Adipocyte (in vitro differentiated cells): ENCODE results near the gene S1PR4.
"Not testable (repeated sequence)": the region's sequence is repeated elsewhere in the genome, so short reads cannot be mapped to it uniquely, and the experiment has no call there.

Source experiments
- DNase-seq: peaks from one replicate; pipeline ENCODE4 v3.0.0-alpha.2; 2015; ENCODE audit warnings: low read depth
- H3K27me3 ChIP-seq: replicated peaks from 2 replicates; pipeline ENCODE4 v1.7.0; 2013; ENCODE audit warnings: mild to moderate bottlenecking, low read length, moderate library complexity; ENCODE audit not compliant: control insufficient read depth, insufficient read depth
- H3K36me3 ChIP-seq: 2 replicates; pipeline ENCODE4 v1.7.0; 2013; ENCODE audit warnings: low read length, mild to moderate bottlenecking, moderate library complexity; ENCODE audit not compliant: control insufficient read depth, insufficient read depth, severe bottlenecking
- H3K4me1 ChIP-seq: 2 replicates; pipeline ENCODE4 v1.7.0; 2013; ENCODE audit warnings: mild to moderate bottlenecking, low read length, moderate library complexity; ENCODE audit not compliant: control insufficient read depth, insufficient read depth
- H3K4me3 ChIP-seq: 2 replicates; pipeline ENCODE4 v1.7.0; 2013; ENCODE audit warnings: mild to moderate bottlenecking, low read length, moderate library complexity
- H3K9ac ChIP-seq: 2 replicates; pipeline ENCODE4 v1.7.0; 2013; ENCODE audit warnings: mild to moderate bottlenecking, low read length, moderate library complexity
- H3K9me3 ChIP-seq: 2 replicates; pipeline ENCODE4 v1.7.0; 2013; ENCODE audit warnings: mild to moderate bottlenecking, low read length, moderate library complexity; ENCODE audit not compliant: control insufficient read depth

S1PR4 gene

DNA sequence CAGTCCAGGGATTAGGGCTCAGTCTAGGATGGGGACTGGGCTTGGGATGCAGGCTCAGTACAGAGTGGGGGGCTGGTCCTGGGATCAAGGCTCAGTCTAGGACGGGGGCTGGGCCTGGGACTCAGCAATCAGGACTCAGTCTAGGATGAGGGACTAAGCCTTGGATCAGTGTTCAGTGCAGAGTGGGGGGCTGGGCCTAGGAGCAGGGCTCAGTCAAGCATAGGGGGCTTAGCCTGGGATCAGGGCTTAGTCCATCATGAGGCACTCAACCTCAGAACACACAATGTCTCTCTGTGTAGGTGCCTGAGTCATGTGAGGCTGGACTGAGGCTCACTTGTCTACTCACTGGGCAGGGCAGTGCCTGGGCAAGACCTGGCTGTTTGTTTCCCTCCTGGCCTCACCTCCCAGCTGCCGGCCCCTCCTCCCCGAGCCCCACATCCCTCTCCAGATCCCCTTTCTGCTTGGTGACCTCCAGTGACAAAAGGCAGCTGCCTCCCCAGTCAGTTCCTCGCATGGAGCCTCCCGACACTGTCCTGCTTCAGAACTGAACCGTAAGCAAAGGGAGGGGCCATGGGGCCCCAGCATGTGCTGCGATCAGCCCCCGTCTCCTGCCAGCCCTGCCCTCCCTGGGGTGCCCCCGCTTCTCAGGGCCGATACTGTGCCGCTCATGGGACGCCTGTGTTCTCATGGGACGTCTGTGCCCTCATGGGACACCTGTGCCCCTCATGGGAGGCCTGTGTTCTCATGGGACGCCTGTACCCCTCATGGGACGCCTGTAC lies 6.5 kb upstream of the S1PR4 start:
- DNase-seq = no peak
- no peak overlapping the region for H3K9ac ChIP-seq

DNA sequence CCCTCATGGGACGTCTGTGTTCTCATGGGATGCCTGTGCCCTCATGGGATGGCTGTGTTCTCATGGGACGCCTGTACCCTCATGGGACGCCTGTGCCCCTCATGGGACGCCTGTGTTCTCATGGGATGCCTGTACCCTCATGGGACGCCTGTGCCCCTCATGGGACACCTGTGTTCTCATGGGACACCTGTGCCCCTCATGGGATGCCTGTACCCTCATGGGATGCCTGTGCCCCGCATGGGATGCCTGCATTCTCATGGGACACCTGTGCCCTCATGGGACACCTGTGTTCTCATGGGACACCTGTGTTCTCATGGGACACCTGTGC lies 5.9 kb upstream of the S1PR4 start:
- not testable (repeated sequence) for H3K27me3 ChIP-seq, H3K4me3 ChIP-seq, H3K36me3 ChIP-seq, H3K9ac ChIP-seq, DNase-seq, H3K9me3 ChIP-seq
- peaks cover 11% of the 10 kb centered on the region for H3K4me1 ChIP-seq

More for the DNA sequence above, 6.5 kb upstream of the S1PR4 start:
- Histone ChIP-seq H3K36me3 (no peaks in the 10 kb centered on the region), H3K27me3 (no peaks in the 10 kb centered on the region), H3K9me3 (no peaks in the 10 kb centered on the region), H3K4me3 (no peak overlapping the region), H3K4me1 (peaks cover 8% of the 10 kb centered on the region)

DNA sequence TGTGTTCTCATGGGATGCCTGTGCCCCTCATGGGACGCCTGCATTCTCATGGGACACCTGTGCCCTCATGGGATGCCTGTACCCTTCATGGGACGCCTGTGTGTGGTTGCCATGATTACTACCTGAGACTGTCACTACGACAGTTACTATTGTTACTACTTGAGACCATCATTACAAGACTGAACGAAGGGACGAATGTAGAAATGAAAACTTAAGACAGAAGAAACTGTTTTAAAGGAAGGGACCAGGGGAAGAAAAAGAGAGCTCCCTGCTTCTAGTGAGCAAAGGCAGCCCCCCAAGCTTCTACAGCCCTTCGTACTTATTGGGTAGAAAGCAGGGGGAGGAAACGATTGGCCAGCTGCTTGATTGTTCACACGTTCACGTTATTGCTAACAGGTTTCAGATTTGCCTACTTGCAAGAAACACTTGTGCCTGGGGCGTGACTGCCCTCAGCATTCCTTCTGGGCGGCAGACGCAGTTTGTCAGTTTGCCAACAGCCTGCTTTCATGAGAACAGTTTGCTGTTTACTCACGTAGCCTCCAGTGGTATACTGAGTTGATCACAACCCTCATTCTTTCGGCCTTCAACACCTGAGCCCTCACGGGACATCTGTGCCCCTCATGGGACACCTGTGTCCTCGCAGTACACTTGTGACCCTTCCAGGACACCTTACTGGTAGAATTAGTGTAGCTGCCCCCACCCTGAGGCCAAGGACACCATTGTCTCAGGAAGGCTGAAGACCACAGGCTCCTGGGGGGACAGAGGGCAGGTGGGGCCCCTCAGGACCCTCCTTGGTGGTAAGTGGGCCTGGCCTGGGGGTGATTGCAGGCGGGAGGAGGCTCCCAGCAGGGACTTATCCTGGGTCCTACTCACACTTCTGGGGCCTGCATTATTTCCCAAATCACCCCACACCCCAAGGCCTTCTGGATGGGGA lies 2.5 kb upstream of the S1PR4 start:
- no peaks in the 10 kb centered on the region for H3K9me3 ChIP-seq
- peaks cover 10% of the 10 kb centered on the region for H3K4me1 ChIP-seq
- peak; percentile 85 for DNase-seq
- no peaks in the 10 kb centered on the region for H3K36me3 ChIP-seq
- no peak overlapping the region for H3K4me3 ChIP-seq
- no peak overlapping the region for H3K9ac ChIP-seq
- H3K27me3 ChIP-seq = no peaks in the 10 kb centered on the region

DNA sequence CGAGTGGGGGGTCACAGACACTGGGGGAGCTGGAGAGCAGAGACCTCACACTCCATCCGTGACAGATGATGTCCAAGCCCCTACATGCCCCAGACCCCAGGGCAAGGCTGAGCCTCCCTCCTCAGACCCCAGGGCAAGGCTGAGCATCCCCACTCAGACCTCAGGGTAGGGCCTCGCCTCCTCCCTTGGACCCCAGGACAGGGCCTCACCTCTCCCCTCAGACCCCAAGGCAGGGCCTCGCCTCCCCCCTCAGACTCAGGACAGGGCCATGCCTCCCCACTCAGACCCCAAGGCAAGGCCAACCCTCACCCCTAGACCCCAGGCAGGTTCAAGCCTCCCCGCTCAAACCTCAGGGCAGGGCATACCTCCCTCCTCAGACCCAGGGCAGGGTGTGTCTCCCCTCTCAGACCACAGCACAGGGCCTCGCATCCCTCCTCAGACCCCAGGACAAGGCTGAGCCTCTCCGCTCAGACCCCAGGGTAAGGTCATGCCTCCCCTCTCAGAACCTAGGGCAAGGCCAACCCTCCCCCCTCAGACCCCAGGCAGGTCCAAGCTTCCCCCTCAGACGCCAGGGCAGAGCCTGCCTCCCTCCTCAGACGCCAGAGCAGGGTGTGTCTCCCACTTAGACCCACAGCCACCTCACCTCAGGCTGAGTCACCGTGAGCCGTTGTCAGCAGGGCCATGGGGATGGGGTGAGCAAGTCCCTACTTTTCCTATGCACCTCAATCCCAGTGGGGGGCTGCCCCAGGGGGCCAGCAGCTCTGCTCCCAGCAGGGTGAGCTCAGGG lies 1.7 kb upstream of the S1PR4 start:
- peak; percentile 54 for DNase-seq
- Histone ChIP-seq H3K4me3 (no peak overlapping the region), H3K9ac (peak overlapping the region; percentile 9), H3K9me3 (no peaks in the 10 kb centered on the region), H3K4me1 (peaks cover 9% of the 10 kb centered on the region), H3K36me3 (no peaks in the 10 kb centered on the region), H3K27me3 (no peaks in the 10 kb centered on the region)

DNA sequence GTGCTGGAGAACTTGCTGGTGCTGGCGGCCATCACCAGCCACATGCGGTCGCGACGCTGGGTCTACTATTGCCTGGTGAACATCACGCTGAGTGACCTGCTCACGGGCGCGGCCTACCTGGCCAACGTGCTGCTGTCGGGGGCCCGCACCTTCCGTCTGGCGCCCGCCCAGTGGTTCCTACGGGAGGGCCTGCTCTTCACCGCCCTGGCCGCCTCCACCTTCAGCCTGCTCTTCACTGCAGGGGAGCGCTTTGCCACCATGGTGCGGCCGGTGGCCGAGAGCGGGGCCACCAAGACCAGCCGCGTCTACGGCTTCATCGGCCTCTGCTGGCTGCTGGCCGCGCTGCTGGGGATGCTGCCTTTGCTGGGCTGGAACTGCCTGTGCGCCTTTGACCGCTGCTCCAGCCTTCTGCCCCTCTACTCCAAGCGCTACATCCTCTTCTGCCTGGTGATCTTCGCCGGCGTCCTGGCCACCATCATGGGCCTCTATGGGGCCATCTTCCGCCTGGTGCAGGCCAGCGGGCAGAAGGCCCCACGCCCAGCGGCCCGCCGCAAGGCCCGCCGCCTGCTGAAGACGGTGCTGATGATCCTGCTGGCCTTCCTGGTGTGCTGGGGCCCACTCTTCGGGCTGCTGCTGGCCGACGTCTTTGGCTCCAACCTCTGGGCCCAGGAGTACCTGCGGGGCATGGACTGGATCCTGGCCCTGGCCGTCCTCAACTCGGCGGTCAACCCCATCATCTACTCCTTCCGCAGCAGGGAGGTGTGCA lies 587 bp downstream of the S1PR4 start:
- DNase-seq = no peak
- Histone ChIP-seq H3K27me3 (no peaks in the 10 kb centered on the region), H3K36me3 (no peaks in the 10 kb centered on the region), H3K9me3 (no peaks in the 10 kb centered on the region), H3K9ac (no peak overlapping the region), H3K4me1 (peaks cover 9% of the 10 kb centered on the region), H3K4me3 (no peak overlapping the region)

DNA sequence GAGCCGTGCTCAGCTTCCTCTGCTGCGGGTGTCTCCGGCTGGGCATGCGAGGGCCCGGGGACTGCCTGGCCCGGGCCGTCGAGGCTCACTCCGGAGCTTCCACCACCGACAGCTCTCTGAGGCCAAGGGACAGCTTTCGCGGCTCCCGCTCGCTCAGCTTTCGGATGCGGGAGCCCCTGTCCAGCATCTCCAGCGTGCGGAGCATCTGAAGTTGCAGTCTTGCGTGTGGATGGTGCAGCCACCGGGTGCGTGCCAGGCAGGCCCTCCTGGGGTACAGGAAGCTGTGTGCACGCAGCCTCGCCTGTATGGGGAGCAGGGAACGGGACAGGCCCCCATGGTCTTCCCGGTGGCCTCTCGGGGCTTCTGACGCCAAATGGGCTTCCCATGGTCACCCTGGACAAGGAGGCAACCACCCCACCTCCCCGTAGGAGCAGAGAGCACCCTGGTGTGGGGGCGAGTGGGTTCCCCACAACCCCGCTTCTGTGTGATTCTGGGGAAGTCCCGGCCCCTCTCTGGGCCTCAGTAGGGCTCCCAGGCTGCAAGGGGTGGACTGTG lies 1.2 kb downstream of the S1PR4 start:
- Histone ChIP-seq H3K4me3 (no peak overlapping the region), H3K27me3 (no peaks in the 10 kb centered on the region), H3K9me3 (no peaks in the 10 kb centered on the region), H3K4me1 (peaks cover 9% of the 10 kb centered on the region), H3K9ac (no peak overlapping the region), H3K36me3 (no peaks in the 10 kb centered on the region)
- no peak for DNase-seq

DNA sequence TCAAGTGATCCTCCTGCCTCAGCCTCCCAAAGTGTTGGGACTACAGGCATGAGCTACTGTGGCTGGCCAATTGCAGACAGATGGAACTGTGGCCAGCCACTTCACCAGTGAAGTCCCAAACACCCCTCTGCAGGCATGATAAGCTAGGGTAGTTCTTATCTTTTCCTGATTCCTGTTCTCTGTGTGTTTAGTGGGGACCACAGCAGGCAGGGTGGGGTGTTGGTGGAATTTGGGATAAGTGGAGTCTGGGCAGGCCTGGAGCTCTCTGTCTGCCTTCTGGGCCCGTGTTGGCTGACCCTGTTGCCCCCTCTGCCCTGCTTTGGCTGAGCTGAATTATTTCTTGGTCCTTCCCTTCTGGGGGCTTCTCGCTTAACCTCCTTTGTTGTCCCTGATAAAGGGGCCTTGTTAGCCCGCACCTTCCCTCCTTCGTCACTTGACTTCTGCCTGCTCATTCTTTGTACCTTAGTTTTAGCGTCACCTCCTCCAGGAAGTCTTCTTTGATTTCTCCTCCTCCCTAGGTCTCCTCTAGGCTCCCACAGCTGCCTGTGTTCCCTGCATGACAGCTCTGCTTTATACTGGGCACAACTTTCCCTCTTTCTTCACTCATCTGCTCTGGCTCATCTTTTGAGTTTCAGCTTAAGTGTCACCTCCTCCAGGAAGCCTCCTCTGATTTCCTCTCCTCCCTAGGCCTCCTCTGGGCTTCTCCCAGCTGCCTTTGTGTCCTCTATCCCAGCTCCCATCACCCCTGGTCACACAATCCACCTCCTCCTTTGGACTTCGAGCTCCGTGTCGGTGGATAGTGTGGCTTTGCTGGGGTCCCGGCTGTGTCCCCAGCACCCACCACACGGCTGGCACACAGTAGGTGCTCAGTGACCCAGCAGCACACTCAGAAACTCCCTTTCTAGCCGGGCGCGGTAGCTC lies 5.4 kb downstream of the S1PR4 start:
- H3K36me3 ChIP-seq = peaks cover 4% of the 10 kb centered on the region
- H3K9ac ChIP-seq = no peak overlapping the region
- H3K4me3 ChIP-seq = no peak overlapping the region
- no peaks in the 10 kb centered on the region for H3K9me3 ChIP-seq
- no peaks in the 10 kb centered on the region for H3K27me3 ChIP-seq
- H3K4me1 ChIP-seq = peaks cover 16% of the 10 kb centered on the region
- DNase-seq = no peak

DNA sequence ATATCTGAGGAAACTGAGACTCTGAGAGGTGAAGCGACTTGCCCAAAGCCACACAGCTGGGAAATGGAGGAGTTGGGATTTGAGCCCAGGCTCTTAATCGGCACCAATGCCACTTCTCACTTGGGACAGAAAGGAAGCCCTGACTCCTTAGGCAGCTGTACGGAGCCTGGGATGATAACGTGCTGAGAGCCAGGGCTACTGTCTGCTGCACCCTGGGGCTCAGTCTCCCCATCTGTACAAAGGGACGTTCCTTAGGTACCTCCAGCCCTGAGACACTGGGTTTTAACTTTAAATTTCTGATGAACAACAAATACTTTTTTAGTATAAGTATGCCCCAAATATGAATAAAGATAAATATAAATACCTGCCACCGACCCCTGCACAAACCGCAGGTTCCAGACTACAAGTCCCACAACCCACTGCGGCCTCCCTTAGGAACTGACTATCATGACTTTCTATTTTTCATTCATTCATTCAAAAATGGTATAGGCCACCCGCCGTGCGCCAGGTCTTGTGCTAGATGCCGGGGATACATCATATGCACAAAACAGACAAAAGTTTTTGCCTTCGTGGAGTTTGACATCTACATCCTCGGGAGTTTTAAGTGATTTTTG lies 6.4 kb downstream of the S1PR4 start:
- peak; percentile 82 for DNase-seq
- H3K36me3 ChIP-seq = peaks cover 5% of the 10 kb centered on the region
- peak overlapping the region; percentile 97 for H3K9ac ChIP-seq
- peak overlapping the region; percentile 94 for H3K4me3 ChIP-seq
- peaks cover 16% of the 10 kb centered on the region for H3K4me1 ChIP-seq
- H3K9me3 ChIP-seq = no peaks in the 10 kb centered on the region
- no peaks in the 10 kb centered on the region for H3K27me3 ChIP-seq

DNA sequence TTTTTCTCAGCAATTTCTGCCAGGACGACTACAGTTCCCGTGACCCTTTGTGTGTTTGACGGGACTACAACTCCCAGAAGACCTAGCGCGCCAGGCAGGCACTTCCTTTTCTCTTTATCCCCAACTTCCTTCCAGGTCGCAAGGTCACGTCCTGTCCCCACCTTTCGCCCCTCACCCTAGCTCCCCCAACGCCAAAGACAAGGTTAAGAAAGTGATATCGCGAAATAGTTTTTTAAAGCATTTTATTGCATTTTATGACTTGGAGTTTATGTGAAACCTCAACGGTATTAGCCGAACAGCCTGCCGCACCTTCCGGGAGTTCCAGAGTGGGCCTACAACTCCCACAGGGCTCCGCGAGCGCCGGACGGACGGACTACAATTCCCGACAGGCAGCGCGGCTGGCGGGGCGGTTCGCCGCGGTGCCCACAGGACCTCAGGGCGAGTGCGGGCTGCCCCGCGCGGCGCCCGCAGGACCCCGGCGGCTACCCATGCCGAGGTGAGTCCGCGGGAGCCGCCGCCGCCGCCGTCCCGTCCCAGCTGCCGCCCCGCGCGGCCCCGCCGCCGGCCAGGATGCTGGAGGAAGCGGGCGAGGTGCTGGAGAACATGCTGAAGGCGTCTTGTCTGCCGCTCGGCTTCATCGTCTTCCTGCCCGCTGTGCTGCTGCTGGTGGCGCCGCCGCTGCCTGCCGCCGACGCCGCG lies 7.0 kb downstream of the S1PR4 start, which contains the start of gene NCLN:
Gene NCLN, plus strand, starts transcription at position 470 of the 699 bp plus-strand sequence. Its CDS starts 101 bp downstream, at position 571.
- peaks cover 16% of the 10 kb centered on the region for H3K4me1 ChIP-seq
- no peaks in the 10 kb centered on the region for H3K9me3 ChIP-seq
- DNase-seq = peak; percentile 97
- H3K27me3 ChIP-seq = no peaks in the 10 kb centered on the region
- peak within 1 kb of the TSS; percentile 94 for H3K4me3 ChIP-seq
- peak within 1 kb of the TSS; percentile 97 for H3K9ac ChIP-seq
- peaks cover 5% of the 10 kb centered on the region for H3K36me3 ChIP-seq
